Dendritic cell treated with granulocyte-macrophage colony-stimulating factor and Interleukin-4, amounts not matched to agents 40 ng/mL and 50 ng/mL, for 4 days (primary cell): ENCODE results near the gene OR2J2.
"Not testable (repeated sequence)": the region's sequence is repeated elsewhere in the genome, so short reads cannot be mapped to it uniquely, and the experiment has no call there.

Experiments
- H3K27ac Mint-ChIP-seq: one replicate; pipeline ENCODE4 v1.8.0; 2022; ENCODE audit warnings: mild to moderate bottlenecking, mixed read lengths
- H3K27me3 Mint-ChIP-seq: one replicate; pipeline ENCODE4 v1.8.0; 2022; ENCODE audit warnings: mild to moderate bottlenecking, mixed read lengths
- H3K36me3 Mint-ChIP-seq: one replicate; pipeline ENCODE4 v1.8.0; 2022; ENCODE audit warnings: low read depth, mixed read lengths
- H3K4me1 Mint-ChIP-seq: one replicate; pipeline ENCODE4 v1.8.0; 2022; ENCODE audit warnings: low read depth, mixed read lengths
- H3K4me3 Mint-ChIP-seq: one replicate; pipeline ENCODE4 v1.8.0; 2022; ENCODE audit warnings: mild to moderate bottlenecking, moderate library complexity, mixed read lengths
- H3K9me3 Mint-ChIP-seq: one replicate; pipeline ENCODE4 v1.8.0; 2022; ENCODE audit warnings: mixed read lengths
- intact Hi-C: fragments of 100-400 bp; cut with micrococcal nuclease; formaldehyde crosslinking; loops from one replicate; pipeline ENCODE4 v1.15.0; 2022

Gene OR2J2

DNA sequence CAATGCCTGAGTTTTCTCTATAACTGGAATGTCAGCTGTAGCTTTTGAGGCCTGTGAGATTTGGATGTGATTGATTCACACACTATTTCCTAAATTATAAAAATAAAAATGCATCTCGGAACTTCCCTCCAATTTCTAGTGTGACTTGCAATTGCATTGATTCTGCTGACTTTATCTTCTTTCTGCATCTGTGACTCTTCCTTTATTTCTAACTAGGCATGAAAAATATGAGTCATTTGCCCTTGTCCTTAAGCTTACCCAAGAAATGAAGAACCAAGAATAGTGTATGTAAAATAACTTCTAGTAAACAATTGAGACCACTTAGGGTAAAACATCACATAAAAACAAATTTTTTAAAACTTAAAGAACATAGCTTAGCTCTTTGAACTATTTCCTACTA lies 12.9 kb downstream of the OR2J2 start:
- H3K27me3 Mint-ChIP-seq = no peaks in the 10 kb centered on the region
- H3K9me3 Mint-ChIP-seq = no peaks in the 10 kb centered on the region
- intact Hi-C loops = no loop called here
- H3K27ac Mint-ChIP-seq = no peak overlapping the region
- no peaks in the 10 kb centered on the region for H3K4me1 Mint-ChIP-seq
- no peaks in the 10 kb centered on the region for H3K36me3 Mint-ChIP-seq
- no peak overlapping the region for H3K4me3 Mint-ChIP-seq

DNA sequence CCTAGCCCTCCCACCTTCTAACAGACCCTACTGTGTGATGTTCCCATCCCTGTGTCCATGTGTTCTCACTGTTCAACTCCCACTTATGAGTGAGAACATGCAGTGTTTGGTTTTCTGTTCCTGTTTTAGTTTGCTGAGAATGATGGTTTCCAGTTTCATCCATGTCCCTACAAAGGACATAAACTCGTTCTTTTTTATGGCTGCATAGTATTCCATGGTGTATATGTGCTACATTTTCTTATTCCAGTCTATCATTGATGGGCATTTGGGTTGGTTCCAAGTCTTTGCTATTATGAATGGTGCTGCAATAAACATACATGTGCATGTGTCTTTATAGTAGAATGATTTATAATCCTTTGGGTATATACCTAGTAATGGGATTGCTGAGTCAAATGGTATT lies 18.0 kb downstream of the OR2J2 start:
- not testable (repeated sequence) for H3K27me3 Mint-ChIP-seq, H3K4me1 Mint-ChIP-seq, H3K36me3 Mint-ChIP-seq, H3K4me3 Mint-ChIP-seq, H3K27ac Mint-ChIP-seq
- intact Hi-C loops = loop anchor here (5.0 kb wide), 1 partner anchor 99 kb away; no protein-coding TSS in a partner anchor
- H3K9me3 Mint-ChIP-seq = peaks cover 22% of the 10 kb centered on the region

DNA sequence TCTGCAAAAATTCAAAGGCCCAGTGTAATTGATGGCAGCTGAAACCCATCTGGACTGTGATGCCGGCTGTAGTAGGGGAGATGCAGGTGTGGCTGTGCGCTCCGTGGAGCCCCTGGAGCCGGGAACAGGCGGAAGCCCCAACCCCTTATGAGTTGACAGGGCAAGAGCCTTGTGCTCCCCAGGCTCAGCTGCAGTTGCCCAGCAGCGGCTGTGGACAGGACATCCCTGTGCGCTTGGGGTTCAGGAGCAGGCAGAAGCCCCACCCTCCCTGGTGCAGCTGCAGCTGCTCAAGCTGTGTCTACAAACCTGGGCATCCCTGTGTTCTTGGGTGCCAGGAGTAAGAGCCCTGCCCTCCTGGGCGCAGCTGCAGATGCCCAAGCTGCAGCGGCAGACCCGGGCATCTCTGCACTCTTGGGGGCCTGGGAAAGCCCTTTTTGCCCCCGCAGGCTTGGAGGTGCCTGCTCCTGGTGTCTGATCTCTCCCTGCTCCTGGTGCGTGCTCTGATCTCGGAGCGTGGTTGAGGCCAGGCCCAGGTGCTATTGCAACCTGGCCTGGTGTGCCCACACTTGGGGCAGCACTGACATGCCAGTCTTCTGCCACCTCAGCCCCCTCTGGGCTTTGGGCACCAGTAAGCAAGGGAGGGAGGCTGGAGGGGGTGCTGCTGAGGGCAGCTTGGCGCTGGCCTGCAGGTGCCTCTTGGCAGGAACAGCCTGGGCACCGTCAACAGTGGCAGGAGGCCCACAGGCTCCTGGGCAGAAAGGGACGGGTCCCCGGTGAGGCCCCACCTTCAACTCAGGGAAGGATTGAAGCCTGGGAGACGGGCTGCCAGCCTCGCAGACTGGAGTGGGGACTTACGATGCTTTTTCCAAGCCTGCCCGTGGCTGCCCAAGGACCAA lies 30.3 kb downstream of the OR2J2 start:
- Mint-ChIP-seq H3K27ac (no peak overlapping the region), H3K36me3 (no peaks in the 10 kb centered on the region), H3K4me1 (no peaks in the 10 kb centered on the region), H3K9me3 (no peaks in the 10 kb centered on the region), H3K27me3 (no peaks in the 10 kb centered on the region), H3K4me3 (no peak overlapping the region)
- intact Hi-C loops = no loop called here

DNA sequence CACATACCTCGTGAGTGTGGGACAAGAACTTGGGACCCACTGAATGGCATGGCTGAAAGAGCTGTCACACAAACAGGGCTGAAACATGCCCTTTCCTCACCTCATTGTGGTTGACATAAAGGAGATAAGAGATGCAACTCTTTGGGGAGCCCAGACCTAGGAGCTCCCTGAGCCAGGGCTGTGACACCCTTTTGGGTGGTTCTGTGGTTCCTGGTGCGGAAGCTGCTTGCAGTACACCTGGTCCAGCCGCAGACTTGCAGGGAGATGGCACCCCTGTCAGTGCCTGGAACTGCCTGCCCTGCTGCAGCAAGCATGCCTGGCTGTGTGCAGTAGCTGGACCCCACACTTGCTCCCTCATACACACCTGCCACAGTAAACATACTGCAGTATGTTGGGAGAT lies 31.3 kb downstream of the OR2J2 start:
- no peak overlapping the region for H3K27ac Mint-ChIP-seq
- no peaks in the 10 kb centered on the region for H3K4me1 Mint-ChIP-seq
- H3K36me3 Mint-ChIP-seq = no peaks in the 10 kb centered on the region
- no peak overlapping the region for H3K4me3 Mint-ChIP-seq
- H3K9me3 Mint-ChIP-seq = no peaks in the 10 kb centered on the region
- intact Hi-C loops = no loop called here
- H3K27me3 Mint-ChIP-seq = no peaks in the 10 kb centered on the region

DNA sequence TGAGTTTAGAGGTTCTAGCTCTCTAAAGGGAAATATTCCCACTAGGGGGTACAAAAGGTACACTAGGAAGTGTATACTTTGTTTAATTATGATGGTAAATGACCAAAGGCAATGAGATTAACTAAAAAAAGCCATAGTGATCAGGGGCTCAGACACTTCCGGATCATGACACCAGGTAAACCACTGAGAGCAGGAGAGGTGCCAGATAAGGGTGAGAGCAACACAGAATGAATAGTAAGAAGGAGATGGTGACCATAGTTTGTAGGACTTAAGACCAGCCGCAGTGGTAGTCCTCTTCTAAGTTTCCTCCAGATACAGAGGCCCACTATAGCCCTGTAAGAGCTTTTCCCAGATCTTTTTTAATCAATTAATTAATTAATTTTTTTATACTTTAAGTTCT lies 40.8 kb downstream of the OR2J2 start:
- no peaks in the 10 kb centered on the region for H3K4me1 Mint-ChIP-seq
- H3K4me3 Mint-ChIP-seq = no peak overlapping the region
- H3K36me3 Mint-ChIP-seq = no peaks in the 10 kb centered on the region
- no peak overlapping the region for H3K27ac Mint-ChIP-seq
- H3K9me3 Mint-ChIP-seq = no peaks in the 10 kb centered on the region
- intact Hi-C loops = loop anchor here (10.0 kb wide), 1 partner anchor 257 kb away; no protein-coding TSS in a partner anchor
- H3K27me3 Mint-ChIP-seq = peaks cover 1% of the 10 kb centered on the region

DNA sequence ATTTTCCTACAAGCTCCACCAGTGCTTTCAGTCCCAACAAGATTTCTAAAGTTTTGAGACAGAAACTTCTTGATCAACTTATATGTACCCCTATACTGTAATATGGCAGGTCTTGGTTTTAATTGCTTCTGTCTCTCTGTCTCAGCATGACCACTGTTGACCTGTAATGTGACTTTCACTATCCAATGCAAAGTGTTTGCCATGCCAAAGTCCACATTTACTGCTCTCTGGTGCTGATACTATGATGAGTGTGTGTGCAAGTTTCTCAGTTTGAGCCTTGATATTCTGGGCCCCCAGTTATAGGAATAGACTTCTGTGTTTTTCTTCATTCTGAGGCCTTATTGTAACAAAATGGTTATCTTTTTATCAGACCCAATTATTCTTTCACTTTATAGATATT lies 45.8 kb downstream of the OR2J2 start:
- H3K4me1 Mint-ChIP-seq = no peaks in the 10 kb centered on the region
- no peaks in the 10 kb centered on the region for H3K9me3 Mint-ChIP-seq
- H3K4me3 Mint-ChIP-seq = no peak overlapping the region
- H3K27ac Mint-ChIP-seq = no peak overlapping the region
- intact Hi-C loops = loop anchor here (10.0 kb wide), 1 partner anchor 262 kb away; no protein-coding TSS in a partner anchor
- no peaks in the 10 kb centered on the region for H3K36me3 Mint-ChIP-seq
- peaks cover 1% of the 10 kb centered on the region for H3K27me3 Mint-ChIP-seq

DNA sequence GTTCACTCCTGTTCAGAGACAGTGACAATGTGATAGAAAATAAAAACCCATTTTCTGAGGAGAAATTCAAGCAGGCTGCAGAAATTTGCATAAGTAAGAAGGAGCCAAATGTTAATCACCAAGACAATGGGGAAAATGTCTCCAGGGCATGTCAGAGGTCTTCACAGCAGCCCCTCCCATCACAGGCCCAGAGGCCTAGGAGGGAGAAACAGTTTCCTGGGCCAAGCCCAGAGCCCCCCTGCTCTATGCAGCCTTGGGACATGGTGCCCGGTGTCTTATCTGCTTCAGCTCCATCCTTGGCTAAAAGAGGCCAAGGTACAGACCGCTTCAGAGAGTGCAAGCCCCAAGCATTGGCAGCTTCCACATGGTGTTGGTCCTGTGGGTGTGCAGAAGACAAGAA lies 46.5 kb downstream of the OR2J2 start:
- H3K9me3 Mint-ChIP-seq, H3K4me3 Mint-ChIP-seq, H3K27me3 Mint-ChIP-seq, H3K36me3 Mint-ChIP-seq, H3K27ac Mint-ChIP-seq, H3K4me1 Mint-ChIP-seq: not testable (repeated sequence)
- intact Hi-C loops = loop anchor here (10.0 kb wide), 1 partner anchor 262 kb away; no protein-coding TSS in a partner anchor

DNA sequence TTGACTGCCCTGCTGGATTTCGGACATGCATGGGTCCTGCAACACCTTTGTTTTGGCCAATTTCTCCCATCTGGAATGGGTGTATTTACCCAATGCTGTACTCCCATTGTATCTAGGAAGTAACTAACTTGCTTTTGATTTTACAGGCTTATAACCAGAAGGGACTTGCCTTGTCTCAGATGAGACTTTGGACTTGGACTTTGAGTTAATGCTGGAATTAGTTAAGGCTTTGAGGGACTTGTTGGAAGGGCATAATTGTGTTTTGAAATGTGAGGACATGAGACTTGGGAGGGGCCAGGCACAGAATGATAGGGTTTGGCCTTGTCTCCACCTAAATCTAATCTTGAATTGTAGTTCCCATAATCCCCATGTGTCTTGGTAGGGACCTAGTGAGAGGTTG lies 47.3 kb downstream of the OR2J2 start:
- H3K4me3 Mint-ChIP-seq, H3K36me3 Mint-ChIP-seq, H3K9me3 Mint-ChIP-seq, H3K27ac Mint-ChIP-seq, H3K4me1 Mint-ChIP-seq, H3K27me3 Mint-ChIP-seq: not testable (repeated sequence)
- intact Hi-C loops = loop anchor here (10.0 kb wide), 1 partner anchor 263 kb away; no protein-coding TSS in a partner anchor
